IPS DF 4.7 (cell line): ENCODE results near the gene CDH8.
"Not testable (repeated sequence)": the region's sequence is repeated elsewhere in the genome, so short reads cannot be mapped to it uniquely, and the experiment has no call there.

ENCODE experiments used
- DNase-seq: peaks from one replicate; pipeline ENCODE4 v3.0.0-alpha.2; 2013; ENCODE audit warnings: low spot score; ENCODE audit errors: extremely low read depth

Gene CDH8

DNA sequence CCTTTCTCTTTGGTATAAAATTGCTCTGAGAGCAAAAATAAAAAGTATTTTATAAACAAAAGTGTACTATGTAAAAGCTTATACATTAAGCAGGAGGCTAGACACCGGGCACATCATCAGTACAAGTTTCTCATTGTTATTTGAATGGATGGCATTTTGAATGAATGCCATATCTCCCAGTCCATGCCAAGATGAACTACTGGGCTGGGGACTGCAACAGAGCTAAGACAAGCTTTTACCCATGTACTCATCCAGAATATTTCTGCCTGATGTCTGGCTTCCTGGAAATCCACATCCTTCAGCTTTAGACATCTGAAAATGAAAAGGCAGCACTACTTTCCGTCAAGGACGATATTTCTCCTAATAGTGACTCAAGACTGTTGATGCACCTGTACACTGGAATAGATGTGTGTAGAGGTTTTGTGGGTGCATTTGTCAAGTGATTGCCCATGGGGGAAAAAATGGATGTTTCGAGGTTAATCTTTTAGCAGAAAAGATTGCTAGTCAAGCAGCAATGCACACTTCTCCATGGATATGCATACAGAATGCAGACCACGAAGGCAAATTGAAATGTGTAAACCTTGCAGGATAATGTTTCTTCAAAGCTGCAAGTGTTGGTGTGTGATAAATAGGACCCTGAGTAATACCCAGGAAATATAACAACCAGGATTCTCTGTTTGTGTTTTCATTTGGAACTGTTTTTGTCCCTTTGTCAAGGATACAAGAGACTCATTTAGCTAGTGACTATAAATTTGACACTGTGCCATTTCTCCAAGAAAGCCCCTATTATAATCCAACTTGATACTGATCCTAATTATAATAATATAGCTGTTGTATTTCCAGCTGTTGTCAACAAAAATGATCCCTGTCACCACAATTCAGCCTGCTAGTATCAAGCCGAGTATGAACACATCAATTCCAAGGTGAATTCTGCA, 173.8 kb downstream of the CDH8 start:
- no peak for DNase-seq

- DNase-seq = no peak
Measured at GRCh38 chr16:61858988-61859387, 177.2 kb downstream of the CDH8 start.

DNA sequence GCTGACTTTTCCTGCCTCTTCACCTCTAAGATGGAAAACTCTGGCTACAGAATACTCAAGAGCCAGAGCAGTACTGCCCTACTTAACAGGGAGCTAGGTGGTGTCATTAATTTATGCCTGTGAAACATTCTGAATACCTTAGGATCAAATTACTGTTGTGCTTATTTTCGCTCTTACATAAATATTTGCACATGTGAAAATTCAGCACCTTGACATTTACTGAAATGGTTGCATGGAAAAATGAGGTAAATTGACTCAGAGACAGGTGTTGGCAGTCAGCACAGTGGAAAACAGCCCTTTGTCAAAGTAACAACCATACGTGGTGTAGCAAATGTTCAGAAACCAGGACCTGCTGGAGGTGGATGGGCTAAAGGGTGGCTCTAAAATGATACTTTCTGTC, 193.6 kb downstream of the CDH8 start:
- no peak for DNase-seq

- DNase-seq = no peak
Measured at GRCh38 chr16:61836804-61837393, 199.3 kb downstream of the CDH8 start.

DNA sequence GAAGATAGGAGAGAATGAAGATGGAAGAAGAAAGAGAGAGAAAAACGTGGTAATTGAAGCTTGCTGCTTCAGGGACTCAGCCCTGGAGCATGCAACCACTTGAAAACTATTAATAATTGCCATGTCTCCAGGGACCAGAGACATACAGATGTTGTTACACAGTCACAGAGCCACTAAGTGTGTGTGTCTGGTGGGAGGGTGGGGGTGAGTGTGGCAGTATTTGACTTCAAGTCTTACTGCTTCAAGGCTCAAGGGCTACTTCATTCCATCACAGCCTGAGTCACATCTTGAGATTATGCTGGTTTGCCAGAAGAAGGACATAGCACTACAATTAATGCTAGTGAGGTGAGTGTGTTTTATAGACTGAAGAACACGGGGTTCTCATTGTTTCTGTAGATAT, 202.2 kb downstream of the CDH8 start:
- no peak for DNase-seq

- DNase-seq = no peak
Measured at GRCh38 chr16:61831351-61831917, 204.8 kb downstream of the CDH8 start.

- DNase-seq = no peak
Measured at GRCh38 chr16:61829631-61830030, 206.6 kb downstream of the CDH8 start.

DNA sequence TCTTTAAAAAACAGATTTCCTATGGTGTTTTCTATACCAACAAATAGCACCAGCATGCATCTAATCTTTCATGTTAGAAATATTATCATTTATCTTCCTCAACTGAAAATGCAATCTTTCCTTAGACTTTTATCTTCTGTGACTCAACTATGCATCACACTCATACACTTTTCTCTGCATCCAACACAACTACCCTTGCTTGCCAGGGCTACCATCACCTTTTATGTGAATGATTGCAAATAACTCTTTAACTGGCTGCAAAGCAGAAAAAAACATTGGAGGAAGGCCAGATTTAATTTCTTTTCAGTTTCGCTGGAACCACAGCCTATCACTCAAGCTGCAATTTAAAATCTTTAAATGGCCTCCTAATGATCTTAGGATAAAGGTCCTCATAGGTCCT, 212.9 kb downstream of the CDH8 start:
- DNase-seq = no peak

GRCh38 chr16:61820820-61821219, 215.4 kb downstream of the CDH8 start:
- no peak for DNase-seq

GRCh38 chr16:61820398-61820797, 215.8 kb downstream of the CDH8 start:
- no peak for DNase-seq

GRCh38 chr16:61818850-61819249, 217.4 kb downstream of the CDH8 start:
- DNase-seq = no peak

- no peak for DNase-seq
Measured at GRCh38 chr16:61817583-61818278, 218.5 kb downstream of the CDH8 start.

DNA sequence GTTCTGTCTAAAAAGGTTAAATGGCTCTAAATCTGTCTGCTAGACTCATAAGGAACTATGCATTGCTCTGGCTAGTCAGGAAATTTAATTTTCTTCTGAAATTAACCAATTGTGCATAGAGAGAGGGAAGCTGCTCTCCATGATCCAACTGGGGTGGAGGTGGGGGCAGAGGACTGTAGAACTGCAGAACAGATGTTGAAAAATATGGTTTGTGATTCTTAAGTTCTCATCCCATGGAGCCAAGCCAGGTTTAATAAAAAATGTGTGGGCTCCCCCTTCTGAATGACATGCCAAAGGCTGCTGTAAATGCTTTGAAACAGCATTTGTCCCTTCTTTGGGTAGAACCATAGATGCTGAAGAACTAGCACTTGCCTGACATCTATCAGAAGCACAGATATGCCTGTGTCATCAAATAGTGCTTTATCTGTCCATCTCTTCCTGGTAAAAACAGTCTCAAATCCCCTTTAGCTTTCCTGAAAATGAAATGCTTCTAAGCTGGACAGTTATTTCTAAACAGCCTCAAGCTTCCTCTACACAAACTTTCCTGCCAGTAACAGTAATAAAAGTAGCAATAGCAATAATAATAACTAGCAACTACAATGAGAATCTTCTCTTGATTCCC, 221.4 kb downstream of the CDH8 start:
- no peak for DNase-seq

- DNase-seq = no peak
Measured at GRCh38 chr16:61813339-61813738, 222.9 kb downstream of the CDH8 start.

GRCh38 chr16:61812251-61812650, 224.0 kb downstream of the CDH8 start:
- DNase-seq = peak; percentile 14

DNA sequence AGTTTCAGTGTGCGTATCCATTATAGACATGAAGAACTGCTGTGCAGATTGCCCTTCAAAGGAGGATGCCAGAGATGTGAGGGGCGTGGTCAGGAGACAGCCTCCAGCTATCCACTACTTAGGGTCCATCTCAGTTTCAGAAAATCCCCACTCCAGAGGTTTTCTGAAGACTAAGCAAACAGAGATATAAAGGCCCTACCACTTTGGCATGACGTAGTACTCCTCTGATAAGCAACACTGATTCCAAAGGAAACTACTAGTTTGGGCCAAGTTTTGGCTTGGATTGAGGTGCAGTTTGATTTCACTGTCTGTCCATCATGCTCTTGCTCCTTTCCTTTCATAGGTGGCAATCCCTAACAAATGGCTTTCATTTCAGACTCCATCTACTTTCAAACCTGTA, 228.7 kb downstream of the CDH8 start:
- DNase-seq = no peak

DNA sequence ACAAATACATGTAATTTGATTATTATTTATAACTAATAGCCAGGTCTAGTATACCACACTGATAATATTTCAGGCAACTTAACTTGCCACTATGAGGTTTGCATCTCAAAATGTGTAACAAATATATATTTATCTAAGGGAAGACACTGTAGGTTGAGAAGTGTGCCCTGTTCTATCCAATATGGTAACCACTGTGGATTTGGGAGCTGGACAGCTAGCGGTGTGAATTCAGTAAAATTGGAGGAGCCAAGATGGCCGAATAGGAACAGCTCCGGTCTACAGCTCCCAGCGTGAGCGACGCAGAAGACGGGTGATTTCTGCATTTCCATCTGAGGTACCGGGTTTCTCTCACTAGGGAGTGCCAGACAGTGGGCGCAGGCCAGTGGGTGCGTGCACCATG, 235.0 kb downstream of the CDH8 start:
- DNase-seq = not testable (repeated sequence)

GRCh38 chr16:61798741-61799140, 237.5 kb downstream of the CDH8 start:
- DNase-seq = no peak

GRCh38 chr16:61797961-61798507, 238.2 kb downstream of the CDH8 start:
- no peak for DNase-seq

DNA sequence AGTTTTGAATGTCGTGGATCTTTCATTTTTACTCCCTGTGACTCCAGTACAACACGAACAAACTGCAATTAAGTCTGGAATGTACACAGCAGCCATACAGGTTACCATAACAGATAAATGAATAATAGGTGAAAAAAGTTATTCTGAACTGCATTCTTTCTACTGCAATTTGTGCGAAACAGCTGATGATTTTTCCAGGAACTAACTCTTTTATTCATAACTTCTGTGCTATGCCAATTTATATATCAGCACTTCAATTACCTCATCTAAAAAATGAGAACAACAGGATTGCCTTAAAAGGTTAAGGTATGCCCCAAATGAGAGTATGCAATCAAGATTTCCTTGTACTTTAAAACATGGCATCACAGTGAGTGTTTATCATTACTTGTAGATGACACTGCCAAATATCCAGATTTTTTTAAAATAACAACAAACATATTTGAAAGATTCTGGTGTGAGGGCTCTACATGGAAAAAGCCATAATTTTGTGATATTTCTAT, 238.9 kb downstream of the CDH8 start:
- no peak for DNase-seq
